Tibial nerve (tissue), 4 donors: ENCODE data around the gene PYGO2. TPM values are rescaled to one million over a fixed set of nuclear protein-coding genes. Genes with fewer than 3 reads are reported as not detected.
A peak's percentile ranks its signal among the peaks of the same experiment; 100 is the strongest.

ENCODE experiments used
- DNase-seq, 2 donors: peaks; one replicate each; pipeline ENCODE4 v3.0.0-alpha.2; 2019; ENCODE audit warnings: low spot score in 2 of 2
- H3K27ac ChIP-seq, 4 donors: fragments of 200-600 bp; sonication (generic) in 3 of 4; one replicate each; pipeline ENCODE4 v1.5.1; 2017 to 2019; ENCODE audit warnings: mild to moderate bottlenecking in 1 of 4
- H3K27me3 ChIP-seq, 2 donors: fragments of 200-600 bp; sonication (generic) in 1 of 2; one replicate each; pipeline versions ENCODE4 v1.5.1 to v1.6.0; 2017 to 2019
- H3K36me3 ChIP-seq, 3 donors: fragments of 200-600 bp; sonication (generic); one replicate each; pipeline ENCODE4 v1.5.1; 2018 to 2019
- H3K4me1 ChIP-seq, 4 donors: fragments of 200-600 bp; sonication (generic) in 3 of 4; one replicate each; pipeline ENCODE4 v1.5.1; 2017 to 2019
- H3K4me3 ChIP-seq, 4 donors: fragments of 200-600 bp; sonication (generic) in 3 of 4; one replicate each; pipeline ENCODE4 v1.5.1; 2017 to 2019; ENCODE audit warnings: mild to moderate bottlenecking in 1 of 4, moderate library complexity in 1 of 4
- H3K9me3 ChIP-seq, 4 donors: fragments of 200-600 bp; sonication (generic) in 3 of 4; one replicate each; pipeline ENCODE4 v1.5.1; 2017 to 2019
- EP300 ChIP-seq, 2 donors: sonication (generic); formaldehyde crosslinking; IDR thresholded peaks; one replicate each; pipeline ENCODE4 v1.6.1; 2017; ENCODE audit warnings: antibody characterized with exemption in 2 of 2, mild to moderate bottlenecking in 1 of 2
- POLR2A ChIP-seq, 2 donors: fragments of 450-650 bp; IDR thresholded peaks; one replicate each; pipeline ENCODE4 v1.6.1; 2017; ENCODE audit warnings: antibody characterized with exemption in 2 of 2, mild to moderate bottlenecking in 2 of 2, moderate library complexity in 2 of 2
- WGBS, 2 donors: methylation state at CpG; one replicate each; pipeline ENCODE4 v1.1.5; 2018; 5-methylcytosine and 5-hydroxymethylcytosine counted together
- total RNA-seq, 4 donors: library from RNA; depleted of rRNA; stranded (reverse); fragments of >200 nt; gene quantifications; one replicate each; pipeline ENCODE4 v1.1.0, GENCODE V29; 2016
- TF ChIP-seq, protein P1 (sequence below), 5 experiments: fragments of 200-600 bp in 3 of 5; fragments of 450-650 bp in 2 of 5; sonication (generic) in 3 of 5; IDR thresholded peaks; one replicate each; pipeline ENCODE4 v1.5.1; 2016 to 2019; ENCODE audit warnings: antibody characterized with exemption in 5 of 5, mild to moderate bottlenecking in 3 of 5, moderate library complexity in 2 of 5

PYGO2 gene
- total RNA-seq, 4 donors from 2014 or later, result 18.6 to 24.3 (median 23.5) TPM

DNA sequence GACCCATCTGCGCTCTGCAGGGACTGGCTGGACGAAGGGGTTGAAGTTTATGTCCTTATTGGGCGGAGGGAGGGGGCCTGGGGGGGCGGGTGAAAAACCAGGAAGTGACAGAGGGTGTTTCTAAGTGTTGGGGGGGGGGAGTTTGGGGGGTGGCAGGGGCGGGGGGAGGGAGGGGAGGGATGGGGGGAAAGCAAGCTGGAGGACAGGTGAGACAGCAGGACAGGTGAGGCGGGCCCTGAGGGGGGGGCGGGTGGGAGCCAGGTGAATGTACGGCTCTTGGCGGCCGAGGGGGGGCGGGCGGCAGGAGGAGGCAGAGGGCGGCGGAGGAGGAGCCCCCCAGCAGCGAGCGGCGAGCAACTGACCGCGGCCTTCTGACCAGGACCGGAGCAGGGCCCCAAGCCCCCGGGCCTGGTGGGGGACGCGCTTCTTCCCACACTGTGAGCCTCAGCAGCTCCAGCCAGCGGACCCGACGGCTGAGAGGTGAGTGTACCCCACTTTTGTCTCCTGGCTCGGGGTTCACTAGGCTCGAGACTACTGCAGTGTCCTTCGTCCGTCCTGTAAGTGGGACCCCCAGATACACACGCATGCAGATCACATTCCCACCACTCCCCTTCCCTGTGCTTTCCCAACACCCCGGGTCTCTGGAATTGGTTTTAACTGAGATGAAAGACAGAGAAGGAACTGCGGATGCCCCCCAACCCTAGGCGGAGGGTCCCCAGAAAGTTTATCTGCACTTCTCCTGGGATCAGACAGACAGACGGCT, 41.1 kb upstream of the PYGO2 start, which contains the start of gene ZBTB7B:
Gene ZBTB7B, plus strand, starts transcription at position 339 of the 763 bp plus-strand sequence. CDS start 11,859 bp downstream, outside the sequence.
- no peak for DNase-seq
- TF ChIP-seq POLR2A (IDR thresholded peaks at IDR 0.05) (no peak), EP300 (IDR thresholded peaks at IDR 0.05) (no peak)
- TF ChIP-seq, protein P1, sequence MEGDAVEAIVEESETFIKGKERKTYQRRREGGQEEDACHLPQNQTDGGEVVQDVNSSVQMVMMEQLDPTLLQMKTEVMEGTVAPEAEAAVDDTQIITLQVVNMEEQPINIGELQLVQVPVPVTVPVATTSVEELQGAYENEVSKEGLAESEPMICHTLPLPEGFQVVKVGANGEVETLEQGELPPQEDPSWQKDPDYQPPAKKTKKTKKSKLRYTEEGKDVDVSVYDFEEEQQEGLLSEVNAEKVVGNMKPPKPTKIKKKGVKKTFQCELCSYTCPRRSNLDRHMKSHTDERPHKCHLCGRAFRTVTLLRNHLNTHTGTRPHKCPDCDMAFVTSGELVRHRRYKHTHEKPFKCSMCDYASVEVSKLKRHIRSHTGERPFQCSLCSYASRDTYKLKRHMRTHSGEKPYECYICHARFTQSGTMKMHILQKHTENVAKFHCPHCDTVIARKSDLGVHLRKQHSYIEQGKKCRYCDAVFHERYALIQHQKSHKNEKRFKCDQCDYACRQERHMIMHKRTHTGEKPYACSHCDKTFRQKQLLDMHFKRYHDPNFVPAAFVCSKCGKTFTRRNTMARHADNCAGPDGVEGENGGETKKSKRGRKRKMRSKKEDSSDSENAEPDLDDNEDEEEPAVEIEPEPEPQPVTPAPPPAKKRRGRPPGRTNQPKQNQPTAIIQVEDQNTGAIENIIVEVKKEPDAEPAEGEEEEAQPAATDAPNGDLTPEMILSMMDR (IDR thresholded peaks at IDR 0.05), result no peak
- 0 to 1% methylated on average over 26 to 32 of the region's 35 CpGs for WGBS, 2 donors
- peaks cover 0 to 66% (median 50%) of the 10 kb centered on the region in 4 donors for H3K4me1 ChIP-seq
- peak within 1 kb of the TSS; percentile 88 to 99 (median 98) for H3K27ac ChIP-seq
- no peaks in the 10 kb centered on the region for H3K27me3 ChIP-seq
- H3K36me3 ChIP-seq, result no peaks in the 10 kb centered on the region
- H3K9me3 ChIP-seq, result no peaks in the 10 kb centered on the region
- peak within 1 kb of the TSS; percentile 58 to 94 (median 78) for H3K4me3 ChIP-seq

DNA sequence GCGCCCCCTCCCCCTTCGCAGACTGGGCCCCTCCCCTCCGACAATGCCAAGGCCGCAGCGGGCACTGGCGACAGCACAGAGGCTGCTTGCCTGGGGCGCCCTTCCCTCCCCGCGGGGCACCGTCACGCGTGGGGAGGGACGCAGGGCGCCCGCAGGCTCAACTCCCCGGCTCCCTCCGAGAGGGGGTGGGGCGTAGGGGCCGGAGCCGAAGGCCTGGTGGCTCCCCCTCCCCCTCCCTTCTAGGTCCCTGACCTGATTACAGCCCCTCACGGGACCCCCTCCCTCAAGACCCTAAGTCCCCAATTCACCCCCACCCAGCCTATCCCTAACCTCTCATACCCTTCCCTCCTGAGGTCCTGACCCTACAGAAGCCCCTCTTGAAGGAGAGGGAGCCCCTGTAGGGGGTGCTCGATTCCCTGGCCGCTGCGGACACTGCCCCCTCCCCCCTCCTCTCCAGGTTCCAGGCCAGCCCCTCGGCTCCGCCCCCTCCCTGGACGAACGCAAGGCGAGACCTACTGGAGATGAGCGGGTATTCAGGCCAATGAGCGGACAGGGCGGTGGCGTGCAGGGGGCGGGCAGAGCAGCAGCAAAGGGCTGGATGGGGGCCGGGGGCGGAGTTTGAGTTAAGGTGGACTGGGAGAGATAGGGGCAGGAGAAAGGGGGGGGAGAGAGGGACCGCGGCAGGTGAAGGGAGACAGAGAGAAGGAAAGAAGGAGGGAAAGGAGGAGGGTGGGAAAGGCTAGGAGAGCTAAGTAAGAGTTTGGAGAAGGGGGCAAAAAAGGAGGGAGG, 40.3 kb upstream of the PYGO2 start:
- peak; percentile 100 for DNase-seq
- H3K27me3 ChIP-seq, result no peaks in the 10 kb centered on the region
- peak overlapping the region; percentile 88 to 99 (median 98) for H3K27ac ChIP-seq
- 1% methylated on average over 28 to 37 of the region's 38 CpGs for WGBS, 2 donors
- H3K4me1 ChIP-seq, result peaks cover 0 to 61% (median 42%) of the 10 kb centered on the region in 4 donors
- H3K9me3 ChIP-seq, result no peaks in the 10 kb centered on the region
- TF ChIP-seq EP300 (IDR thresholded peaks at IDR 0.05) (peak in 1 of 2 donors; percentile 84), POLR2A (IDR thresholded peaks at IDR 0.05) (peak; percentile 83 to 91)
- TF ChIP-seq, protein P1 (IDR thresholded peaks at IDR 0.05), result peak; percentile 37 to 72 (median 49)
- no peaks in the 10 kb centered on the region for H3K36me3 ChIP-seq
- H3K4me3 ChIP-seq, result peak overlapping the region; percentile 58 to 94 (median 78)

DNA sequence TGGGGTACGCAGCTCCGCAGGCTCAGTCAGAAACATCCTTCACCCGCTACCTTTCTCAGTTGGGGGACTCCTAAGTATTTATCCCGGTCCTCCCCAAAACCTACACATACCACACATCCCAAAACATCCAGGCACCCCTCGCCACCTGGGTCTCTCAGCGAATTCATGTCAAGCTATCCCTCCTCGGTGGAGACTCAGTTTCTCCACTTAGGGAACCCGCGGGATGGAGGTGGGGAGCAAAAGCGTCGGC, 39.8 kb upstream of the PYGO2 start:
- peak overlapping the region; percentile 88 to 99 (median 98) for H3K27ac ChIP-seq
- DNase-seq, result no peak
- H3K36me3 ChIP-seq, result no peaks in the 10 kb centered on the region
- WGBS, 2 donors, result 0 to 3% methylated on average over 11 of the region's 11 CpGs
- H3K9me3 ChIP-seq, result no peaks in the 10 kb centered on the region
- no peak for TF ChIP-seq POLR2A (IDR thresholded peaks at IDR 0.05)
- no peaks in the 10 kb centered on the region for H3K27me3 ChIP-seq
- H3K4me3 ChIP-seq, result peak overlapping the region; percentile 58 to 94 (median 78)
- H3K4me1 ChIP-seq, result peaks cover 0 to 55% (median 37%) of the 10 kb centered on the region in 4 donors

DNA sequence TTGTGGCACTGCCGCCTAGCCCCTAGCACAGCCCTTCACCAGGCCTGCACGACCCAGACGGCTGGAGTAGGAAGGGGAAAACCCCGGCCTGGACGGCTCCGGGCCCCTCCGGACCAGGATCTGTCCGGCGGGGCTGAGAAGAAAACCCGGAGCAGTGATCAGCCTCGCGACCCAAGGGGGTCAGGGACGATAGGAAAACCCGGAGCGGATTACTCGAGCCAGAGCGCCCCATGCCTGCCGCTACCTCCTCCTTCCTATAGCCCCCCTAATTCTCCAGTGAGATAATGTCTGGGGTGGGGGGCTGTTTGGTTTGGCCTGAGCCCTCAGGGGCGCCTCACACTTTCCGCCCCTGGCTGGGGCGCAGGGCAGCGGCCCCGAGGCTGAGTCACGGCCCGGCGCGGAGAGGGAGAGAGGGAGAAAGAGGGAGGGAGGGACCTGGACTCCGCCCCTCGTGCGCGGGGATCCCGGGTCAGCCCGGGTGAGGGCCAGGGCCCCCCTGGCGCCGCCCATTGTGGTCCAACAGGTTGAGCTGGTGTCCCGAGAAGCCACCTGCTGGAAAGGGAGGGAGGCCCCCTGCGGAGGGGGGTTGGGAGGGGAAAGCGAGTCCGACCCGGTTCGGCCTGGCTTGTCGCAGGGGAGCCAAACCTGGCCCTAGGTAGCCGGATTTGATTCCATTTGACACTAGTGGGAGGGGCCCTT, 39.3 kb upstream of the PYGO2 start:
- 0 to 1% methylated on average over 19 to 35 of the region's 43 CpGs for WGBS, 2 donors
- peaks cover 0 to 51% (median 32%) of the 10 kb centered on the region in 4 donors for H3K4me1 ChIP-seq
- no peaks in the 10 kb centered on the region for H3K27me3 ChIP-seq
- H3K36me3 ChIP-seq, result no peaks in the 10 kb centered on the region
- H3K4me3 ChIP-seq, result peak overlapping the region; percentile 58 to 94 (median 78)
- peak overlapping the region; percentile 88 to 99 (median 98) for H3K27ac ChIP-seq
- H3K9me3 ChIP-seq, result no peaks in the 10 kb centered on the region
- TF ChIP-seq, protein P1 (IDR thresholded peaks at IDR 0.05), result peak in 2 of 5 experiments; percentile 66 to 80
- TF ChIP-seq EP300 (IDR thresholded peaks at IDR 0.05) (peak; percentile 19 to 85), POLR2A (IDR thresholded peaks at IDR 0.05) (peak; percentile 65 to 86)
- peak; percentile 68 to 83 for DNase-seq

DNA sequence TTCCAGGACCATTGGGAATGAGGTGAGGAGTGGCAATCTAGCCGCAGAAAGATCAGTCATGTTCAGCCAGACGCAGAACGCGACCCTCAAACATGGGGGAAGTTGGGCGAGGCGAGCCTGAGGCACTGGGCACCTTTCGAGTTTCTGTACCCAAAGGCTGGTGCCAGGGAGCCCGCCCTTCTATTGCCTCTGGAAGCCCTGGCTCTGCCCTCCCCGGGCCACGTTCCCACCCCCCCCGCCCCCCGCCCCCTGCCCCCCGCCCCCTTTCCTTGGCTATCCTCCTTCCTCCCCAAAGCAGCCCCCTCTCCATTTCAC, 38.8 kb upstream of the PYGO2 start:
- Histone ChIP-seq H3K9me3 (no peaks in the 10 kb centered on the region), H3K36me3 (no peaks in the 10 kb centered on the region), H3K4me3 (peak overlapping the region; percentile 58 to 94 (median 78)), H3K4me1 (peaks cover 0 to 51% (median 27%) of the 10 kb centered on the region in 4 donors), H3K27ac (peak overlapping the region; percentile 88 to 99 (median 98)), H3K27me3 (no peaks in the 10 kb centered on the region)
- 2% methylated on average over 12 to 13 of the region's 13 CpGs for WGBS, 2 donors
- no peak for DNase-seq
- TF ChIP-seq EP300 (IDR thresholded peaks at IDR 0.05), result no peak
- TF ChIP-seq, protein P1 (IDR thresholded peaks at IDR 0.05), result no peak
- TF ChIP-seq POLR2A (IDR thresholded peaks at IDR 0.05), result no peak
